IPS DF 19.7 (cell line): ENCODE data around the gene HEXD.
"Not testable (repeated sequence)": the region's sequence is repeated elsewhere in the genome, so short reads cannot be mapped to it uniquely, and the experiment has no call there.

ENCODE experiments used
- DNase-seq: peaks from one replicate; pipeline ENCODE4 v3.0.0-alpha.2; 2013; ENCODE audit warnings: low read depth, low spot score

HEXD gene

GRCh38 chr17:82418001-82418986, at the start of gene HEXD, which contains the start of gene OGFOD3:
TSS of gene HEXD (plus strand) at chr17:82418347. CDS start at chr17:82419800, 1,453 bp downstream.
TSS of gene OGFOD3 (minus strand) at chr17:82418586. CDS start at chr17:82418485, 101 bp downstream.
- DNase-seq, result no peak

DNA sequence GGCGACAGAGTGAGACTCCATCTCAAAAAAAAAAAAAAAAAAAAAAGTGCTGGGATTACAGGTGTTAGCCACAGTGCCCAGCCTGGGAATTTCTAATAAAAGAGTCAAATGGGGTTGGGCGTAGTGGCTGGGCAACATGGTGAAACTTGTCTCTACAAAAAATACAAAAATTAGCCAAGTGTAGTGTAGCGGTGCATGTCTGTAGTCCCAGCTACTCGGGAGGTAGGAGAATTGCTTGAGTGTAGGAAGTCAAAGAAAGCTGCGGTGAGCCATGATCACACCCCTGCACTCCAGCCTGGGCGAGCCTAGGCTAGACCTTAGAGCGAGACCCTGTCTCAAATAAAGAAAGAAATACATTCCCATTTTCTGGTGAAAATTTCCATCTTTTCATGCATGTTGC, 48.9 kb upstream of the HEXD start:
- DNase-seq, result no peak

GRCh38 chr17:82370471-82371332, 47.4 kb upstream of the HEXD start:
- no peak for DNase-seq

DNA sequence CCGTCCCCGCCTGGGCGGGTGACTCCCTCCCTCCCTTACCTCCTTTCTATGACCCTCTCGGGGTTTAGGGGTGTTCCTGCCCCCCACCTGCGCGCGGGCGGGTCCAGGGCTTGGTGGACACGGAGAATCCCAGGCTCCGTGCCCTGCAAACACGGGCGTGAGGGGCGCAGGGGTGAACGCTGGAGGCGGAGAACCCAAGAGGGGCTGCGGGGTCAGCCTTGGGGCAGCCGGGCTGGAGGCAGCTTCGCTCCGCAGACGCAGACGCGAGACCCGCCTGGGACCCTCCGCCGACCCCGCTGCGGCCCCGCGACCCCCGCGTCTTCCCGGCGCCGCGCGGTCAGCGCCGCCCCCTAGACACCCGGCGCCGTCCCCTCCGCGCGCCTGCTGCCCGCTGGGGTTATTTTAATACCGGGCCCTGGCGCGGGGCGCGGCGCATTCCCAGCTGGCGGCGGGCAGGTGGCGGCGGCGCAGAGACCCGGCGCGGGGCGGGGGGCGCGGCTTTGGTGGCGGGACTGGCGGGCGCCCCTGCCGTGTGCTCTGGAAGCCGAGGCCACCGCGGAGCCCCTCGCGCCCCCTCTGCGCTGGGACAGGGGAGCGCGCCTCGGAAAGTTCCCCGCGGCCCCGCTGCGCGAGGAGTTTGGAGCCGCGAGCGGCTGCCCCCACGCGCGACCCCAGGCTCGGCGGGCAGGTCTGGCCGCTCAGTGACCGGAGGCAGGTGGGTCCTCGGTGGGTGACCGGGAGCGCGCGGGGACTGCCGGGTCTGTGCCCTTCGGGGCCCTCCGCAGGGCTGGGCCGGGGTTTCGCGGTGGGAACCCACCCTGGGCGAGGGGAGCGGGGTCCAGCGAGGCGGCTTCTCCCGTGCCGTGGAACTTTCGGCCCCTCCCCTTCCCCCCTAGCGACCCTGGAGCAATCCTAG, 46.6 kb upstream of the HEXD start, which contains the start of gene UTS2R:
TSS of gene UTS2R (plus strand) at position 433 of the 916 bp plus-strand sequence. CDS start 2,560 bp downstream, outside the sequence.
- DNase-seq, result no peak

- no peak for DNase-seq
These were observed 45.7 kb upstream of the HEXD start for GRCh38 chr17:82372249-82373071.

GRCh38 chr17:82373072-82373452, 45.1 kb upstream of the HEXD start:
- not testable (repeated sequence) for DNase-seq

GRCh38 chr17:82373731-82374625, 44.2 kb upstream of the HEXD start:
- no peak for DNase-seq

DNA sequence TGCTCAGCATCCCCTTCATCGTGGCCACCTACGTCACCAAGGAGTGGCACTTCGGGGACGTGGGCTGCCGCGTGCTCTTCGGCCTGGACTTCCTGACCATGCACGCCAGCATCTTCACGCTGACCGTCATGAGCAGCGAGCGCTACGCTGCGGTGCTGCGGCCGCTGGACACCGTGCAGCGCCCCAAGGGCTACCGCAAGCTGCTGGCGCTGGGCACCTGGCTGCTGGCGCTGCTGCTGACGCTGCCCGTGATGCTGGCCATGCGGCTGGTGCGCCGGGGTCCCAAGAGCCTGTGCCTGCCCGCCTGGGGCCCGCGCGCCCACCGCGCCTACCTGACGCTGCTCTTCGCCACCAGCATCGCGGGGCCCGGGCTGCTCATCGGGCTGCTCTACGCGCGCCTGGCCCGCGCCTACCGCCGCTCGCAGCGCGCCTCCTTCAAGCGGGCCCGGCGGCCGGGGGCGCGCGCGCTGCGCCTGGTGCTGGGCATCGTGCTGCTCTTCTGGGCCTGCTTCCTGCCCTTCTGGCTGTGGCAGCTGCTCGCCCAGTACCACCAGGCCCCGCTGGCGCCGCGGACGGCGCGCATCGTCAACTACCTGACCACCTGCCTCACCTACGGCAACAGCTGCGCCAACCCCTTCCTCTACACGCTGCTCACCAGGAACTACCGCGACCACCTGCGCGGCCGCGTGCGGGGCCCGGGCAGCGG, 43.4 kb upstream of the HEXD start:
- DNase-seq, result no peak

- no peak for DNase-seq
These were observed 42.6 kb upstream of the HEXD start for GRCh38 chr17:82375359-82376041.

GRCh38 chr17:82376042-82376730, 42.0 kb upstream of the HEXD start:
- DNase-seq, result no peak

DNA sequence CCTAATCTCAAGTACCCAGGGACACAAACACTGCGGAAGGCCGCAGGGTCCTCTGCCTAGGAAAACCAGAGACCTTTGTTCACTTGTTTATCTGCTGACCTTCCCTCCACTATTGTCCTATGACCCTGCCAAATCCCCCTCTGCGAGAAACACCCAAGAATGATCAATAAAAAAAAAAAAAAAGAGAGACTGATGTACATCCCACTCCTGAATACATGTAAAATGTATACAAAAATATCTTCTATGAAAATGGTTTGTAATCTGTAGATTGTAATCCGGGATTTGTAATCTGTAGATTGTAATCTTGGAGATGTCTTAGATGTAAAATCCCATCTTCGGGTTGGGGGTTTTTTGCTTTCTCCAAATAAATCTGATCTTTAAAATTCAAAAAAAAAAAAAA, 40.9 kb upstream of the HEXD start:
- DNase-seq, result not testable (repeated sequence)

- DNase-seq, result no peak
These were observed 40.0 kb upstream of the HEXD start for GRCh38 chr17:82377924-82378740.

DNA sequence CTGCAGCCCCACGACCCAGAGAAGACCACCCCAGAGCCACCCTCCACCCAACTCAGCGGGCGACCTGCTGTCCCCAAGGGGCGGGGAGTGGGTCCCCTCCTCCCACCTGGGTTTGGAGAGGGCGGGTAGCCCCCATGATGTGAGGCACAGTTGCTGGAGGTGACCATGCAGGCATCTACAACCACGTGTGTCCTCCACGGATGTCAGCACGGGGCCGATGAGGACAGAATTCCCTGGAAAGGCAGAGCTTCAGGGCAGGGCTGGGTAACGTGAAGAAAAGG, 39.5 kb upstream of the HEXD start:
- DNase-seq, result no peak

DNA sequence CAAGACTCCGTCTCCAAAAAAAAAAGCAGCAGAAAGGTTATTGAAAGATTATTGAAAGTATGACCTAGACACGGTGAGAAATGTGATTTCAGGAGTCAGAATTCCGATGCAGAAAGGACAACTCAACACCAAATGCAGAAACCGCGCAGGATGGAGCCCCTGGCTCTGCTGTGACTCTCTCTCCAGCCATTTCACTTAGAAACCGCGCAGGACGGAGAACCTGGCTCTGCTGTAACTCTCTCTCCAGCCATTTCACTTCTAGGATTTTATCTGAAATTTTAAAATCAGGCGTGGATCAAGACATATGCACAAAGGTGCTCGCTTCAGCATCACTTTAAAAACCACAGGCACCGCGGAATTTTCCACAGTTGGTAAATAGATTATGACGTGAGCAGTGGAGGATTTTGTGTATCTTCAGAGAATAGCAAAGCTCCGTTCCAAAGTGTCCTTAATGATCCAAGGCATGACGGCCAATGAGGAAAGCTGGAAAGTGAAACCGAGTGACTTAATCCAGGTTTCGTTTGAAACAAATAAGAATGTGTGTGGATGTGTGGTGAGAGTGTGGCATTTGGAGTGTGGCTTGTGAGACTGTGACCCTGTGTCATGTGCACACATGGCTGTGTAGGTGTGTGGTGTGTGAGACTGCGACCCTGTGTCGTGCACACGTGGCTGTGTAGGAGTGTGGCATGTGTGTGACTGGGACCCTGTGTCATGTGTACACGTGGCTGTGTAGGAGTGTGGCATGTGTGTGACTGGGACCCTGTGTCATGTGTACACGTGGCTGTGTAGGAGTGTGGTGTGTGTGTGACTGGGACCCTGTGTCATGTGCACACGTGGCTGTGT, 37.1 kb upstream of the HEXD start:
- no peak for DNase-seq

DNA sequence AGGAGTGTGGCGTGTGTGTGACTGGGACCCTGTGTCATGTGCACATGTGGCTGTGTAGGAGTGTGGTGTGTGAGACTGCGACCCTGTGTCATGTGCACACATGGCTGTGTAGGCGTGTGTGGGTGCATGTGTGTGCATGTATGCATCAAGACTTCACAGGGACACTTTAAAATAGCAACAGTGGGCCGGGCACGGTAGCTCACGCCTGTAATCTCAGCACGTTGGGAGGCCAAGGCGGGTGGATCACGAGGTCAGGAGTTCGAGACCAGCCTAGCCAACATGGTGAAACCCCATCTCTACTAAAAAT, 36.5 kb upstream of the HEXD start:
- DNase-seq, result not testable (repeated sequence)
